Mucosa of rectum (tissue), 2 donors: ENCODE data around the gene GLO1.
"Not testable (repeated sequence)": the region's sequence is repeated elsewhere in the genome, so short reads cannot be mapped to it uniquely, and the experiment has no call there.

Experiments
- H3K27ac ChIP-seq, 2 donors: one replicate each; pipeline ENCODE4 v1.7.0; 2013; ENCODE audit warnings: inconsistent platforms in 2 of 2, low read depth in 2 of 2, low read length in 2 of 2
- H3K27me3 ChIP-seq, 2 donors: one replicate each; pipeline ENCODE4 v1.7.0; 2013; ENCODE audit warnings: low read length in 2 of 2; ENCODE audit not compliant: control insufficient read depth in 2 of 2, insufficient read depth in 2 of 2
- H3K36me3 ChIP-seq, 2 donors: one replicate each; pipeline ENCODE4 v1.7.0; 2013; ENCODE audit warnings: low read length in 2 of 2; ENCODE audit not compliant: control insufficient read depth in 2 of 2, insufficient read depth in 2 of 2
- H3K4me1 ChIP-seq, 2 donors: one replicate each; pipeline ENCODE4 v1.7.0; 2013; ENCODE audit warnings: low read length in 2 of 2, mild to moderate bottlenecking in 1 of 2; ENCODE audit not compliant: control insufficient read depth in 2 of 2, insufficient read depth in 2 of 2
- H3K4me3 ChIP-seq, 2 donors: one replicate each; pipeline ENCODE4 v1.7.0; 2013; ENCODE audit warnings: low read length in 2 of 2
- H3K9ac ChIP-seq, 2 donors: one replicate each; pipeline ENCODE4 v1.7.0; 2013; ENCODE audit warnings: low read length in 2 of 2, low read depth in 1 of 2, mild to moderate bottlenecking in 1 of 2
- H3K9me3 ChIP-seq, 2 donors: one replicate each; pipeline ENCODE4 v1.7.0; 2013; ENCODE audit warnings: low read length in 2 of 2; ENCODE audit not compliant: control insufficient read depth in 2 of 2
- donor health status: healthy.
- donor health status: Normal muscosa, but diverticular disease.

Gene GLO1

DNA sequence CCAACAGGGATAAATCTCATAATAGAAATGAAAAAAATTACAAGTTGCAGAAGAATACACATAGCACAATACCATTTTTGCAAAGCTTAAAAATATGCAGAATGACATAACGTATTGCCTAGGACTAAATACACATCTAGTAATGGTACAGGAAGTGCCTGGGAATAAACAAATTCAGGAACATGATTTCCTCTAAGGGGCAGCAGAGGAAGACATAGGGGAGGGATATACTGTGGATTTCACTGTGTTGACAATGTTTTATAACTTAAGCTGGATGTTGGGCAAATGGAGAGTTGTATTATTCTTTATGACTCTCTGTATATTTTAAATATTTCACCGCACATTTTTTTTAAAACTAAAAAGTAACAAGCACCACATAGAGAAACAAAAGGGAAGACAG lies 5.6 kb upstream of the GLO1 start:
- Histone ChIP-seq H3K4me3 (no peak overlapping the region), H3K9ac (no peak overlapping the region), H3K4me1 (no peaks in the 10 kb centered on the region), H3K27me3 (peaks cover 0 to 3% of the 10 kb centered on the region in 2 donors), H3K27ac (no peak overlapping the region), H3K36me3 (no peaks in the 10 kb centered on the region), H3K9me3 (peaks cover 0 to 2% of the 10 kb centered on the region in 2 donors)

DNA sequence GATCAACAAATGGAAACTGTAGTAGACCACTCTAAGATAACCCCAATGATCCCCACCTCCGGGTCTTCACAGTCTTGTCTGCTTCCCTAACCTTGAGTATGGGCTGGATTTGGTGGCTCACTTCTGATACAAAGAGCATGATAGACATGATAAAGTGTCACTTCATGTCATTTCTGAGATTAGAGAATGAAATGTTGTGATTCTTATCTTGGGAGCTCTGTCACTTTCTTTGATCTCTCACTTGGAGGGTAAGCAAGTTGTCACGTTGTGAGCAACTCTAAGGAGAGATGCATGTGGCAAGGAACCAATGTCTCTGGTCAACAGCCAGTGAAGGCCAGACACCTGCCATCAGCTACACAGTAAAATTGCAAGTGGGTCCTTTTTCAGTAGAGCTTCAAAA lies 3.0 kb upstream of the GLO1 start:
- H3K4me1 ChIP-seq: peaks cover 0 to 7% of the 10 kb centered on the region in 2 donors
- no peaks in the 10 kb centered on the region for H3K27me3 ChIP-seq
- peaks cover 0 to 2% of the 10 kb centered on the region in 2 donors for H3K9me3 ChIP-seq
- H3K27ac ChIP-seq: no peak overlapping the region
- H3K9ac ChIP-seq: no peak overlapping the region
- H3K4me3 ChIP-seq: no peak overlapping the region
- peaks cover 0 to 2% of the 10 kb centered on the region in 2 donors for H3K36me3 ChIP-seq

- Histone ChIP-seq H3K27ac (no peak overlapping the region), H3K9ac (no peak overlapping the region), H3K36me3 (peaks cover 0 to 2% of the 10 kb centered on the region in 2 donors), H3K4me3 (no peak overlapping the region), H3K4me1 (peaks cover 0 to 7% of the 10 kb centered on the region in 2 donors), H3K27me3 (no peaks in the 10 kb centered on the region), H3K9me3 (no peaks in the 10 kb centered on the region)
Measured at GRCh38 chr6:38703949-38704590, 1.1 kb upstream of the GLO1 start.

- Histone ChIP-seq H3K27ac (no peak overlapping the region), H3K4me3 (no peak overlapping the region), H3K27me3 (no peaks in the 10 kb centered on the region), H3K36me3 (peaks cover 0 to 2% of the 10 kb centered on the region in 2 donors), H3K9ac (no peak overlapping the region), H3K9me3 (no peaks in the 10 kb centered on the region), H3K4me1 (peaks cover 0 to 7% of the 10 kb centered on the region in 2 donors)
Measured at GRCh38 chr6:38701551-38701950, 1.4 kb downstream of the GLO1 start.

GRCh38 chr6:38699702-38700101 lies 3.2 kb downstream of the GLO1 start:
- not testable (repeated sequence) for H3K36me3 ChIP-seq, H3K9ac ChIP-seq, H3K27me3 ChIP-seq, H3K9me3 ChIP-seq, H3K27ac ChIP-seq, H3K4me3 ChIP-seq
- peaks cover 0 to 13% of the 10 kb centered on the region in 2 donors for H3K4me1 ChIP-seq

DNA sequence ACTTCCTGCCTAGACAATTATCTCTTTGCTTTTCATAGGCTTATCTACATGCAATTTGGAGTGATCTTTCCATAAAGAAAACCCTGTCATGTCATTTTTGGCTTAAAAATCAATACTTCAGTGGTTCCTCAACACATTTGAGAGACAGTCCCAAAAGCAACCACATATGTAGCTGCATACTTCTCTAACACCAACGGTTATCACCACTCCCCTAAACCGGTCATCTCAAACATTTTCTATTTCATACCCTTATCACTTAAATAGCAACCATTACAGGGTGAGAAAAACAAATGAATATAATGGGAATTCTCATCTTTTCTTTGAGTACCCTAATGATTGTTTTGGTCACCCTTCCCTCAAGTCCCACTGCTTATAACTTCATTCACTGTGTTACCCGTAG lies 5.1 kb downstream of the GLO1 start:
- Histone ChIP-seq H3K27ac (no peak overlapping the region), H3K27me3 (no peaks in the 10 kb centered on the region), H3K36me3 (peaks cover 0 to 2% of the 10 kb centered on the region in 2 donors), H3K9me3 (no peaks in the 10 kb centered on the region), H3K9ac (no peak overlapping the region), H3K4me1 (peaks cover 0 to 10% of the 10 kb centered on the region in 2 donors), H3K4me3 (no peak overlapping the region)

DNA sequence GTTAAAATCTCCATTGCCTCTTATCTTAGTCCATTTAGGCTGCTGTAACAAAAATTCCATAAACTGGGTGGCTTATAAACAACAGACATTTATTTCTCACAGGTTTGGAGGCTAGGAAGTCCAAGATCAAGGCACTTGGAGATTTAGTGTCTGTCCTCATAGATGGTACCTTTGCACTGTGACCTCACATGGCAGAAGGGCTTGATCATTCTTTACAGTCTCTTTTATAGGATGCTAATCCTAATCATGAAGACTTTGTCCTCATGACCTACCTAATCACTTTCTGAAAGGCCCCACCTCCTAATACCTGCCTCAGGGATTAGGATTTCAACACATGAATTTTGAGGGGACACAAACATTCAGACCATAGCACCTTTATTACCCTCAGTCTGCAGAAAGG lies 6.6 kb downstream of the GLO1 start:
- Histone ChIP-seq H3K4me1 (peaks cover 0 to 6% of the 10 kb centered on the region in 2 donors), H3K9ac (no peak overlapping the region), H3K27me3 (no peaks in the 10 kb centered on the region), H3K4me3 (no peak overlapping the region), H3K9me3 (no peaks in the 10 kb centered on the region), H3K36me3 (peaks cover 0 to 2% of the 10 kb centered on the region in 2 donors), H3K27ac (no peak overlapping the region)

- Histone ChIP-seq H3K4me3 (no peak overlapping the region), H3K27me3 (no peaks in the 10 kb centered on the region), H3K9ac (no peak overlapping the region), H3K9me3 (no peaks in the 10 kb centered on the region), H3K4me1 (peaks cover 0 to 6% of the 10 kb centered on the region in 2 donors), H3K36me3 (peaks cover 0 to under 1% of the 10 kb centered on the region in 2 donors), H3K27ac (no peak overlapping the region)
Measured at GRCh38 chr6:38695933-38696332, 7.0 kb downstream of the GLO1 start.

- Histone ChIP-seq H3K9me3 (no peaks in the 10 kb centered on the region), H3K27me3 (no peaks in the 10 kb centered on the region), H3K4me1 (peaks cover 0 to 6% of the 10 kb centered on the region in 2 donors), H3K36me3 (no peaks in the 10 kb centered on the region), H3K9ac (no peak overlapping the region), H3K27ac (no peak overlapping the region), H3K4me3 (no peak overlapping the region)
Measured at GRCh38 chr6:38695227-38695900, 7.6 kb downstream of the GLO1 start.

- Histone ChIP-seq H3K27me3 (no peaks in the 10 kb centered on the region), H3K27ac (no peak overlapping the region), H3K9me3 (no peaks in the 10 kb centered on the region), H3K4me1 (peaks cover 3 to 4% of the 10 kb centered on the region in 2 donors), H3K9ac (no peak overlapping the region), H3K36me3 (peaks cover 0 to 2% of the 10 kb centered on the region in 2 donors), H3K4me3 (no peak overlapping the region)
Measured at GRCh38 chr6:38688579-38689087, 14.3 kb downstream of the GLO1 start.
